Astrocyte of the cerebellum (primary cell): Measurements from ENCODE around the gene TOR1AIP2.

Experiments used
- DNase-seq: peaks from one replicate; pipeline ENCODE4 v3.0.0-alpha.2; 2011; ENCODE audit warnings: low read depth
- H3K4me3 ChIP-seq: 2 replicates; pipeline ENCODE4 v1.5.1; 2011; ENCODE audit warnings: mild to moderate bottlenecking, low read depth, low read length, moderate library complexity
- in situ Hi-C: cut with HindIII; loops from 2 replicates; pipeline ENCODE4 v1.10.0; 2017; ENCODE audit warnings: low sequenced_read_pairs
- TF ChIP-seq, protein P1 (sequence below): IDR thresholded peaks from 2 replicates; pipeline ENCODE4 v1.5.1; 2012; ENCODE audit warnings: low read length, low read depth, moderate library complexity, mild to moderate bottlenecking; ENCODE audit errors: missing control alignments

Gene TOR1AIP2

DNA sequence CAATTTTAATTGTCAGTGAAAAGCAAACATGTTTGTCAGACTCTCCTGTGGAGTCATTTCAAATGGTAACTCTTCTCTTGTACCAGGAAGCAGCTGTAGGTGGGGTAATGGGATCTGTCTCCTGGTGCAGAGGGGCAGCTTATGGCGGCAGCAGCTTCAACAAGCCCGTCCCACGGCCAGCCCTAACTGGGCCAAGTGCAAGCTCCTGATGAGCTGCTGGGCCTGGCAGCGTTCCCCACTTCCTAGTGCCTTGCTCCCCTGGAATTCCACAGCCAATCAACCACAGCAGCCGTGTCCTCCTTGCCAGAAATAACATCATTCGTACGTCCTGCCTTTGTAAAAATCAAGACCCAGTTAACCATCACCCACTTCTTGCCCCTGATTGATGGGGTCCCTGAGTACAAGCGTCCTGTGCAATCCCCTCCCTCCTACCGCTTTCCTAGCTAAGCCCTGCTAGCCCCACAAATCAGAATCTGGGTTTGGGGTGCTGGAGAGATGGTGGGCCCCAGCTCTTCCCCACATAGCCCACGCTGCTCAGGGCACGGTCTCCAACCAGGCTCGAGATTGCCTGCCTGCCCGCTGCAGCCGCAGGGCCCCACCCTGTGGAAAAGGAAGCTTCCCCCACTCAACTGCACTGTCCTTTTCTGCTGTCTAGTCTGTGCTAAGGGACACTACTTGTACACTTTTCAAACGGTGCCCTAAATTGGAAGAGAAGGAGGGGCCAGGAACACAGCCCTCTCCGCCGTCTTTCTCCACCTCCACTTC lies 61.2 kb downstream of the TOR1AIP2 start:
- no peak overlapping the region for H3K4me3 ChIP-seq
- in situ Hi-C loops: no loop called here
- DNase-seq: peak; percentile 74
- TF ChIP-seq, protein P1, sequence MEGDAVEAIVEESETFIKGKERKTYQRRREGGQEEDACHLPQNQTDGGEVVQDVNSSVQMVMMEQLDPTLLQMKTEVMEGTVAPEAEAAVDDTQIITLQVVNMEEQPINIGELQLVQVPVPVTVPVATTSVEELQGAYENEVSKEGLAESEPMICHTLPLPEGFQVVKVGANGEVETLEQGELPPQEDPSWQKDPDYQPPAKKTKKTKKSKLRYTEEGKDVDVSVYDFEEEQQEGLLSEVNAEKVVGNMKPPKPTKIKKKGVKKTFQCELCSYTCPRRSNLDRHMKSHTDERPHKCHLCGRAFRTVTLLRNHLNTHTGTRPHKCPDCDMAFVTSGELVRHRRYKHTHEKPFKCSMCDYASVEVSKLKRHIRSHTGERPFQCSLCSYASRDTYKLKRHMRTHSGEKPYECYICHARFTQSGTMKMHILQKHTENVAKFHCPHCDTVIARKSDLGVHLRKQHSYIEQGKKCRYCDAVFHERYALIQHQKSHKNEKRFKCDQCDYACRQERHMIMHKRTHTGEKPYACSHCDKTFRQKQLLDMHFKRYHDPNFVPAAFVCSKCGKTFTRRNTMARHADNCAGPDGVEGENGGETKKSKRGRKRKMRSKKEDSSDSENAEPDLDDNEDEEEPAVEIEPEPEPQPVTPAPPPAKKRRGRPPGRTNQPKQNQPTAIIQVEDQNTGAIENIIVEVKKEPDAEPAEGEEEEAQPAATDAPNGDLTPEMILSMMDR: no peak

DNA sequence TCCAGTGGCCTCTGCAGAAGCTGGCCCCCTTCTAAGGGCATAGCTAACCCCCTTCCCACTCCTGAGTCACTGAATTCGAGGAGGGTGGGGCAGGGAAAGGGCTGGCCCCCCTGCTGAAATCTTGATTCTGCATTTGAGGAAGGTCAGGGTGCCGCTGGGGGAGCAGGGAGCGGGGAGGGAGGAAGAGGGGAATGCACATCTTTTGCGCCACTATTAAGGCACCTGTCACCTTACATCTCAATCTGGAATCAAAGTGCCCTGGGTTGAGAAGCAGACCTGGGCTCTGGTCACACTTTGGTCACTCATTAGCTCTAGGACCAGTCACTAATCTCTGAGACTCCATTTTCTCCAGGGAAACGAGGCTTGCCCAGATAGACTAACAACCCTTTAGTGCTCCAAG lies 62.0 kb downstream of the TOR1AIP2 start:
- DNase-seq: no peak
- peak overlapping the region; percentile 49 for H3K4me3 ChIP-seq
- in situ Hi-C loops: no loop called here
- TF ChIP-seq, protein P1: no peak

DNA sequence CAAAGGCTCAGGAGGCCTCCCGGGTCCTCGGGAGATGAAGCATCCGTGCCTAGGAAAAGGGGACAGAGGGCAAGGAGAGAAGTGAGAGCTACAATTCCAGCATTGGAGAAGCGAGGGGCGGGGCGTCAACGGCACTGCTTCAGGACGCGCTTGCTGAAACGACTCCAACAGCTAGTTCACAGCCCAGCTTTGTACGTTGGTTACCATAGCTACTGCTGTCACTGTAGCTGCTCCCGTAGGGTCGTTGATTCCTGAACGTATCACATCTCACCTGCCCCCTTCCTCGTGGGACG lies 63.1 kb downstream of the TOR1AIP2 start:
- no peak for DNase-seq
- in situ Hi-C loops: loop anchor here (5.0 kb wide), 1 partner anchor 102 kb away; no protein-coding TSS in a partner anchor
- H3K4me3 ChIP-seq: peak overlapping the region; percentile 49
- TF ChIP-seq, protein P1: no peak

DNA sequence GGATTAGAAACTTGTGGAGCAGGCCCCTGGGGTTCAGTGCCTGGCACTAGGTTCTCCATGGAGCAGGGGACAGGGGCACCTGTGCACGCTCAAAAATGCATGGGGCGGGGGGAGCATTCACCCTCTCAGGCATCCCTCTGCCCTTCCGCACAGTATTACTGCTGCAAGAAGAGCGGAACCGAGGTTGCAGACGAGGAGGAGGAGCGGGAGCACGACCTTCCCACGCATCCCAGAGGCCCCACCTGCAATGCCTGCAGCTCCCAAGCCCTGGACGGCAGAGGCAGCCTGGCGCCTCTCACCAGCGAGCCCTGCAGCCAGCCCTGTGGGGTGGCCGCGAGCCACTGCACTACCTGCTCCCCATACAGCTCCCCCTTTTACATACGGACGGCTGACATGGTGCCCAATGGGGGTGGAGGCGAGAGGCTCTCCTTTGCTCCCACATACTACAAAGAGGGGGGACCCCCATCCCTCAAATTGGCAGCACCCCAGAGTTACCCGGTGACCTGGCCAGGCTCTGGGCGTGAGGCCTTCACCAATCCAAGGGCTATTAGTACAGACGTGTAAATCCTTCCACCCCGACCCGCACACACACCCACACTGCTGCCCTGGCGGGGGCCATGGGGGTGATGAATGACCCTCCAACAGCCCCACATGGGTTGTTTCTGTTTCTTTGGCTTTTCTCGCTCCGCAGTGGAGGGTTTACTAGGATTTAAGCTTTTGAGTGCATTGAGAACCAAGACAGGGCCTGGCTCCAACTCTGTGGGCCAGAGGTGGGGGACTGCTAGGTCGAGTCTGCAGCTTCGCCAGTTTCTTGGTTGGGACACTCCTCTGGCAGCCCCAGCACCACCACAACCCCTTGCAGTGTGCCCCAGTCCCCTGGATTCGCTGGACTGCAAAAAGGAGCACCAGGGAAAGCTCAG lies 63.7 kb downstream of the TOR1AIP2 start:
- TF ChIP-seq, protein P1: no peak
- H3K4me3 ChIP-seq: peak overlapping the region; percentile 49
- in situ Hi-C loops: loop anchor here (5.0 kb wide), 1 partner anchor 102 kb away; no protein-coding TSS in a partner anchor
- DNase-seq: no peak

DNA sequence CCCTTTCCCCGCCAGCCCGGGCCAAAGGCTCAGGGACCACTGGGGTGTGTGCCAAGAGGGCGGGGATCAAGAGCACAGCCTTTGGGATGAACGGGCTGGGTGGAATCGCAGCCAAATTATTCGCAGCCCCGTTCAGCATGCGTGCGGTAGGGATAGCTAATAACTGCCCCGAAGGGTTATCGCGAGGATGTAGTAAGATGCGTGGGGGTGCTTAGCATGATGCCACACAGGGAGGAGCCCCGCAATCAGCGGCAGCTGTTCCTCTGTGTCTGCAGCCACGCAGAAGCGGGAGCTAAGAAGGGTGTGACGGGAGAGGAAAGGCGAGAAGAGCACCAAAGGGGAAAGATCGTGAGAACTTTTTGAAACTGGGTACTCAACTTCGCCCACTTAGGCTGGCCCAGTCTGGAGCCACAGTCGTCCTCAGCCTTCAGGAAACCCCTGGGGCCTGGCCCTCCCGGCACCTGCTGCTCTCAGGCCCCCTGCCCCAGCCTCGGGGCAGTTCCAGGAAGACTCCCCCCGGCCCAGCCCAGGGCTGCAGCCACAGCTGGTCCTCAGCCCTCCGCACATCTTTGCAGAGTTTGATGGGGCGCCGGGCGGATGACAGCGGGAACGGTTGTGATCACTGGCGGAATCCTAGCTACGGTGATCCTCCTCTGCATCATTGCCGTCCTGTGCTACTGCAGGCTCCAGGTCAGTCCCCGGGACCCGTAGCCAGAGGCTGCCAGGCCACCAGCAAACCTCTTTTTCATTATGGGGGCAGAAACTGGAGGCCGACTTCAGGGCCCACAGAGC lies 64.9 kb downstream of the TOR1AIP2 start:
- TF ChIP-seq, protein P1: no peak
- DNase-seq: no peak
- no peak overlapping the region for H3K4me3 ChIP-seq
- in situ Hi-C loops: loop anchor here (5.0 kb wide), 1 partner anchor 100 kb away; no protein-coding TSS in a partner anchor

DNA sequence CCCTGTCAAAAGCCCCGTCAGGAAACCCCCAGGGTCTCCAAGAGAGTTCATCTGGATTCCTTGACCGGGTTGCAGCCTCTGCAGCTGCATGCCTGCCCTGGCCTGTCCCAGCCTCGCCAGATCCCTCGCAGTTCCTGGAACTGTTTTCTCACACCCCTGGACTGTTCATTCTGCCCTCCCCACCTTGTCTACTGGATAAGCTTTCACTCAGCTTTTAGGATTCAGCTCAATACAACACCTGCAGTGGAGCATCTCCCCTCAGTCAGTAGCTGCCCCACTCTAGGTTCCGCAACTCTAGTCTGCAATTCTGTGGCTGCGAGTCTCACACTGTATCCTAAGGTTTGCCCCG lies 67.3 kb downstream of the TOR1AIP2 start:
- H3K4me3 ChIP-seq: no peak overlapping the region
- DNase-seq: no peak
- TF ChIP-seq, protein P1: no peak
- in situ Hi-C loops: loop anchor here (5.0 kb wide), 1 partner anchor 98 kb away; no protein-coding TSS in a partner anchor
